IMR-90 (cell line): ENCODE results near the gene CD207. TPM values are rescaled to one million over a fixed set of nuclear protein-coding genes. Genes with fewer than 3 reads are reported as not detected.

Experiments used
- ATAC-seq: fragments of 200-7000 bp; cut with Tn5 transposase; 2 replicates; pipeline ENCODE4 v1.9.1; 2020; ENCODE audit warnings: low read depth, mild to moderate bottlenecking, moderate library complexity
- BruUV-seq: library from RNA; stranded (reverse); fragments of 400-500 nt; replicated peaks from 2 replicates; lab custom pipeline; 2021; lab: Mats Ljungman, UMichigan
- CTCF ChIA-PET: fragments of 300-600 bp; formaldehyde crosslinking; extraction: SDS; loops from one replicate; lab custom pipeline; 2021; ENCODE audit warnings: antibody characterized with exemption; lab: Yijun Ruan, JAX
- POLR2A ChIA-PET: fragments of 300-600 bp; sonication (Branson Sonifier 250); formaldehyde crosslinking; loops from one replicate; lab custom pipeline; 2022; ENCODE audit warnings: antibody characterized with exemption; ENCODE audit not compliant: unreplicated experiment; lab: Charles Lee
- DNase-seq: peaks from one replicate; pipeline ENCODE4 v3.0.0; 2013
- H2AFZ ChIP-seq: replicated peaks from 2 replicates; pipeline ENCODE3; 2013; ENCODE audit warnings: low read length, mild to moderate bottlenecking; ENCODE audit not compliant: poor library complexity
- H2AK5ac ChIP-seq: 2 replicates; pipeline ENCODE4 v1.6.1; 2013; ENCODE audit warnings: low read depth, low read length, inconsistent platforms
- H2AK9ac ChIP-seq: replicated peaks from 2 replicates; pipeline ENCODE3; 2013; ENCODE audit warnings: mild to moderate bottlenecking, low read depth, low read length, moderate library complexity; ENCODE audit not compliant: poor library complexity
- H2BK120ac ChIP-seq: 2 replicates; pipeline ENCODE4 v1.6.1; 2013; ENCODE audit warnings: low read depth, low read length, inconsistent platforms
- H2BK15ac ChIP-seq: 3 replicates; pipeline ENCODE4 v1.6.1; 2013; ENCODE audit warnings: low read depth, low read length, inconsistent platforms
- H2BK20ac ChIP-seq: 2 replicates; pipeline ENCODE4 v1.6.1; 2013; ENCODE audit warnings: low read depth, mild to moderate bottlenecking, inconsistent platforms, low read length, moderate library complexity
- H2BK5ac ChIP-seq: 2 replicates; pipeline ENCODE4 v1.6.1; 2013; ENCODE audit warnings: mild to moderate bottlenecking, low read depth, low read length, inconsistent platforms; ENCODE audit not compliant: poor library complexity, severe bottlenecking
- H3K14ac ChIP-seq: replicated peaks from 2 replicates; pipeline ENCODE4 v1.6.1; 2013; ENCODE audit warnings: low read depth, low read length, inconsistent platforms
- H3K18ac ChIP-seq: 2 replicates; pipeline ENCODE4 v1.6.1; 2013; ENCODE audit warnings: low read depth, low read length, control low read depth
- H3K23ac ChIP-seq: 2 replicates; pipeline ENCODE4 v1.6.1; 2013; ENCODE audit warnings: low read depth, low read length, inconsistent platforms
- H3K27ac ChIP-seq: 2 replicates; pipeline ENCODE4 v1.5.1; 2013; ENCODE audit warnings: mild to moderate bottlenecking, control low read depth, low read length; ENCODE audit not compliant: insufficient read depth
- H3K27me3 ChIP-seq: 2 replicates; pipeline ENCODE4 v1.6.1; 2013; ENCODE audit warnings: low read length; ENCODE audit not compliant: control insufficient read depth, insufficient read depth
- H3K36me3 ChIP-seq: 2 replicates; pipeline ENCODE4 v1.6.1; 2013; ENCODE audit warnings: low read length, mixed read lengths; ENCODE audit not compliant: control insufficient read depth, insufficient read depth
- H3K4ac ChIP-seq: 2 replicates; pipeline ENCODE4 v1.6.1; 2013; ENCODE audit warnings: low read depth, low read length, inconsistent platforms
- H3K4me1 ChIP-seq: 2 replicates; pipeline ENCODE4 v1.6.1; 2013; ENCODE audit warnings: low read length, mixed read lengths; ENCODE audit not compliant: control insufficient read depth, insufficient read depth
- H3K4me2 ChIP-seq: 2 replicates; pipeline ENCODE4 v1.6.1; 2013; ENCODE audit warnings: low read depth, mild to moderate bottlenecking, control low read depth, low read length, moderate library complexity
- H3K4me3 ChIP-seq: 2 replicates; pipeline ENCODE4 v1.5.1; 2013; ENCODE audit warnings: low read depth, mild to moderate bottlenecking, control low read depth, low read length, moderate library complexity; ENCODE audit not compliant: insufficient read depth
- H3K56ac ChIP-seq: 2 replicates; pipeline ENCODE4 v1.6.1; 2013; ENCODE audit warnings: low read length, inconsistent platforms; ENCODE audit not compliant: insufficient read depth; ENCODE audit errors: extremely low read depth
- H3K79me1 ChIP-seq, 2 experiments: 2 replicates each; pipeline ENCODE4 v1.6.1; 2013; ENCODE audit warnings: low read length in 2 of 2, inconsistent platforms in 1 of 2, low read depth in 1 of 2
- H3K9ac ChIP-seq: 2 replicates; pipeline ENCODE4 v1.6.1; 2013; ENCODE audit warnings: low read depth, low read length, control low read depth
- H3K9me1 ChIP-seq: 2 replicates; pipeline ENCODE4 v1.6.1; 2013; ENCODE audit warnings: low read length, inconsistent platforms; ENCODE audit not compliant: insufficient read depth
- H3K9me3 ChIP-seq: 2 replicates; pipeline ENCODE4 v1.6.1; 2013; ENCODE audit warnings: low read length; ENCODE audit not compliant: control insufficient read depth, insufficient read depth
- H4K20me1 ChIP-seq: 2 replicates; pipeline ENCODE4 v1.6.1; 2013; ENCODE audit warnings: low read length, inconsistent platforms; ENCODE audit not compliant: insufficient read depth
- H4K5ac ChIP-seq: 2 replicates; pipeline ENCODE4 v1.6.1; 2013; ENCODE audit warnings: mild to moderate bottlenecking, low read depth, low read length, control low read depth
- H4K8ac ChIP-seq, 2 experiments: 2 replicates each; pipeline ENCODE4 v1.6.1; 2013; ENCODE audit warnings: low read depth in 2 of 2, low read length in 2 of 2, control low read depth in 1 of 2, inconsistent platforms in 1 of 2
- H4K91ac ChIP-seq: 2 replicates; pipeline ENCODE4 v1.6.1; 2013; ENCODE audit warnings: low read depth, low read length, inconsistent platforms; ENCODE audit not compliant: insufficient read depth
- USF2 ChIP-seq: fragments of 150-350 bp; IDR thresholded peaks from 2 replicates; pipeline ENCODE4 v1.6.1; 2017; ENCODE audit warnings: mild to moderate bottlenecking, antibody characterized with exemption, low read length, low read depth
- WGBS, 2 experiments: methylation state at CpG; one replicate each; pipeline versions ENCODE4 v1.1.5 to v1.1.7; 2013; ENCODE audit warnings: missing lambda C conversion rate in 2 of 2; ENCODE audit not compliant: insufficient read length in 1 of 2; ENCODE audit errors: extremely low coverage in 2 of 2; 5-methylcytosine and 5-hydroxymethylcytosine counted together
- dilution Hi-C: fragments of 300-500 bp; cut with HindIII; formaldehyde crosslinking; loops from one replicate; pipeline ENCODE4 v1.14.3; 2018; ENCODE audit warnings: low sequenced_read_pairs; ENCODE audit not compliant: unreplicated experiment
- in situ Hi-C: fragments of 300-500 bp; cut with MboI; formaldehyde crosslinking; loops from 3 replicates; pipeline ENCODE4 v1.14.3; 2019; ENCODE audit warnings: low sequenced_read_pairs, inconsistent platforms, mixed read lengths
- intact Hi-C: fragments of 100-400 bp; cut with micrococcal nuclease; formaldehyde crosslinking; loops from 2 replicates; pipeline ENCODE4 v1.10.0; 2022
- polyA plus RNA-seq, 3 experiments: library from polyadenylated mRNA; depleted of rRNA; stranded (reverse); fragments of >200 nt; gene quantifications; 2 replicates each; pipeline ENCODE4 v1.2.3, GENCODE V29; 2012; ENCODE audit warnings: low replicate concordance in 1 of 3
- total RNA-seq: library from RNA; depleted of rRNA; stranded (reverse); fragments of >200 nt; gene quantifications from 2 replicates; pipeline ENCODE4 v1.2.3, GENCODE V29; 2012

Gene CD207
- total and polyA plus RNA-seq, 2 of the 4 experiments (the other 2 are of a cell fraction): not detected

DNA sequence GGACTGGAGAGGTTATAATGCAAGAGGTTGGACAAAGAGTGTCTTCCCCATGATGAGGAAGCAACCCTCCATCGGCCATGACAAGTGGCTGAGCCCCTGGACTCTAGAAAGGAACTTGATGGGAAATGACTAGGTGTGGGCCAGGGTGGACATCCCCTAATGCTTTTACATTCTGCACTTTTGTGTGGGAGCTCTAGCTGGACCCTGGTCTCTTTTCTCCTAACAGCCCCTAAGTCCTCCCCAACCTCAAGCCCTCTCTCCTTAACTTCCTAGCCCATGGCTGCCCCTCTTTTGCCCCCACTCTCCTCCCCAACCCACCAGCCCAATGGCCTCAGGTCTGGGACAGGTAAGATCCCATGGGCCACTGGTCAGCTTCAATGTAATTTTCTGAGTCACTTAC lies 2.4 kb downstream of the CD207 start:
- ATAC-seq (no peak), DNase-seq (no peak)
- no peak overlapping the region for H3K4ac ChIP-seq
- H4K8ac ChIP-seq: no peak overlapping the region
- no peak overlapping the region for H4K91ac ChIP-seq
- no peak overlapping the region for H3K27ac ChIP-seq
- no peaks in the 10 kb centered on the region for H3K4me1 ChIP-seq
- no peak overlapping the region for H3K23ac ChIP-seq
- H3K9ac ChIP-seq: no peak overlapping the region
- H2BK15ac ChIP-seq: no peak overlapping the region
- no peak overlapping the region for H2BK20ac ChIP-seq
- H2AFZ ChIP-seq: no peak overlapping the region
- BruUV-seq: no TSS peak
- no CpG with 5 or more reads among the region's 1 CpG for WGBS, 2 experiments
- H3K56ac ChIP-seq: no peak overlapping the region
- no peak overlapping the region for H2AK5ac ChIP-seq
- H2BK5ac ChIP-seq: no peak overlapping the region
- H3K14ac ChIP-seq: no peak overlapping the region
- H3K27me3 ChIP-seq: peaks cover 12% of the 10 kb centered on the region
- no peak for TF ChIP-seq USF2
- H3K9me3 ChIP-seq: no peaks in the 10 kb centered on the region
- H3K9me1 ChIP-seq: no peaks in the 10 kb centered on the region
- in situ Hi-C loops (no loop called here), dilution Hi-C loops (no loop called here), intact Hi-C loops (no loop called here)
- no peaks in the 10 kb centered on the region for H3K36me3 ChIP-seq
- ChIA-PET POLR2A (no interaction called here), CTCF (no interaction called here)
- H2BK120ac ChIP-seq: no peak overlapping the region
- H4K5ac ChIP-seq: no peak overlapping the region
- H3K79me1 ChIP-seq: no peaks in the 10 kb centered on the region
- no peaks in the 10 kb centered on the region for H4K20me1 ChIP-seq
- no peak overlapping the region for H3K18ac ChIP-seq
- no peak overlapping the region for H3K4me3 ChIP-seq
- H2AK9ac ChIP-seq: no peak overlapping the region
- no peak overlapping the region for H3K4me2 ChIP-seq
